ENCODE data around the gene EFNA5. TPM values are rescaled to one million over a fixed set of nuclear protein-coding genes. Genes with fewer than 3 reads are reported as not detected.

The EFNA5 gene
- total RNA-seq, 4 donors from 2014 or later: 7.7 to 18.6 (median 9.9) TPM

- TF ChIP-seq CTCF (IDR thresholded peaks at IDR 0.05; ENCODE audit: low read depth): no peak
These were observed 292.4 kb downstream of the EFNA5 start for GRCh38 chr5:107378218-107378899.

GRCh38 chr5:107377277-107377609 is 293.5 kb downstream of the EFNA5 start:
- no peak for TF ChIP-seq CTCF (IDR thresholded peaks at IDR 0.05; ENCODE audit: low read depth)

GRCh38 chr5:107376546-107377276 is 294.0 kb downstream of the EFNA5 start:
- no peak for TF ChIP-seq CTCF (IDR thresholded peaks at IDR 0.05; ENCODE audit: low read depth)

- TF ChIP-seq CTCF (IDR thresholded peaks at IDR 0.05; ENCODE audit: low read depth): no peak
These were observed 297.0 kb downstream of the EFNA5 start for GRCh38 chr5:107373549-107374263.

- TF ChIP-seq CTCF (IDR thresholded peaks at IDR 0.05; ENCODE audit: low read depth): no peak
These were observed 297.9 kb downstream of the EFNA5 start for GRCh38 chr5:107372723-107373450.

GRCh38 chr5:107370396-107370968 is 300.3 kb downstream of the EFNA5 start:
- TF ChIP-seq CTCF (IDR thresholded peaks at IDR 0.05; ENCODE audit: low read depth): no peak
